MM.1S (cell line): Measurements from ENCODE around the gene PCTP.

ENCODE experiments used
- CTCF ChIP-seq: fragments of 300-600 bp; sonication (generic); IDR thresholded peaks from 2 replicates; pipeline ENCODE4 v1.5.1; 2016; ENCODE audit warnings: antibody characterized with exemption, low read length, mixed read lengths
- EZH2 ChIP-seq: fragments of 300-600 bp; sonication (generic); optimal IDR thresholded peaks from 2 replicates; pipeline ENCODE3; 2017; ENCODE audit warnings: low read depth, mild to moderate bottlenecking, antibody characterized with exemption, low read length, mixed read lengths
- EZH2phosphoT487 ChIP-seq: fragments of 300-600 bp; sonication (generic); IDR thresholded peaks from 2 replicates; pipeline ENCODE4 v1.6.1; 2018; ENCODE audit warnings: antibody characterized with exemption, low read length

GRCh38 chr17:55817397-55817709, 66.5 kb downstream of the PCTP start:
- TF ChIP-seq CTCF (no peak), EZH2phosphoT487 (no peak), EZH2 (no peak)
